Measurements from ENCODE around the gene SLC6A6. TPM values are rescaled to one million over a fixed set of nuclear protein-coding genes. Genes with fewer than 3 reads are reported as not detected.

The SLC6A6 gene
- total and polyA plus RNA-seq, 12 donors: 10.6 to 197 (median 85.6) TPM

DNA sequence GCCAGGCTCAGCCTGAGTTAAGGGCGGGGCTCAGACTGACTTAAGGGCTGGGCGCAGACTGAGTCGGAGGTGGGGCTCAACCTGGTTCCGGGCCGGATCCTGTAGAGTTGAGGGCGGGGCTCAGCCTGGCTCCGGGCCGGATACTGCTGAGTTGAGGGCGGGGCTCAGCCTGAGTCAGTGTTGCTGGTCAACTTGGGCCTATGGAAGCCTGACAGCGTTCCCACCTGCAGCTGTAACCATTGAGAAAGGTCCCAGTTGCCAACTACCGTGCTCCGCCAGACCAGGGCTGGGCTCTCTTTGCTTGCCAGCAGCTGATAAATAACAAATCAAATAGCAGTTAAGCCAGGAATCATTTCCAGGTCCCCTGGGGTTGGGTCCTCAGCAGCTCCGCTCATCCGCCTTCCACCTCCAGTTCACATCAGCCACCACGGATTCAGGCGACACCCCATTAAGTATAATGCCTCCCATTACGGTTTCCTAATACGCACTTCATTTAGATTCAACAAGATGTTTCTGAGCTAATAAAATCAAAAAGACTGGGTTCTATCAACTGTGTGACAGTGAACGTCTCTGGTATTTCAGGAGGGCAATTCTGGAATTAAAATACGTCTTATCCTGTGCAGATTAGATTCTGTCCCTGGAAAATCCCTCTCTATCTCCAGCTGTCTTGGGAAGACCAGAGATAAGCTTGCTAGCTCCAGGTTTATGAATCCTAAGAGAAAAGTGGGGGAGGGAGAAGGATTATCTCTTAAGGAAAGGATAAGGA lies 130.5 kb downstream of the SLC6A6 start:
- H3K9me3 ChIP-seq (replicated peaks in 1 of 3): no peaks in the 10 kb centered on the region
- TF ChIP-seq CTCF (IDR thresholded peaks at IDR 0.05) (no peak), POLR2A (IDR thresholded peaks at IDR 0.05) (no peak)
- H3K4me1 ChIP-seq (replicated peaks in 1 of 2): no peaks in the 10 kb centered on the region
- 73 to 86% (median 79%) methylated on average over 9 to 20 of the region's 20 CpGs for WGBS, 4 donors
- no peaks in the 10 kb centered on the region for H3K27me3 ChIP-seq
- H3K4me3 ChIP-seq: no peak overlapping the region
- H3K36me3 ChIP-seq (replicated peaks in 1 of 2): no peaks in the 10 kb centered on the region
- intact Hi-C loops (cut with DNase I): no loop called here
- no peak overlapping the region for H3K27ac ChIP-seq
- DNase-seq: no peak

GRCh38 chr3:14533457-14533958 lies 131.1 kb downstream of the SLC6A6 start:
- 83 to 95% (median 90%) methylated on average over 14 of the region's 14 CpGs for WGBS, 4 donors
- Histone ChIP-seq H3K9me3 (replicated peaks in 1 of 3) (no peaks in the 10 kb centered on the region), H3K36me3 (replicated peaks in 1 of 2) (no peaks in the 10 kb centered on the region), H3K27me3 (no peaks in the 10 kb centered on the region), H3K27ac (no peak overlapping the region), H3K4me1 (replicated peaks in 1 of 2) (no peaks in the 10 kb centered on the region), H3K4me3 (no peak overlapping the region)
- DNase-seq: no peak
- TF ChIP-seq POLR2A (IDR thresholded peaks at IDR 0.05) (no peak), CTCF (IDR thresholded peaks at IDR 0.05) (no peak)
- intact Hi-C loops (cut with DNase I): no loop called here

DNA sequence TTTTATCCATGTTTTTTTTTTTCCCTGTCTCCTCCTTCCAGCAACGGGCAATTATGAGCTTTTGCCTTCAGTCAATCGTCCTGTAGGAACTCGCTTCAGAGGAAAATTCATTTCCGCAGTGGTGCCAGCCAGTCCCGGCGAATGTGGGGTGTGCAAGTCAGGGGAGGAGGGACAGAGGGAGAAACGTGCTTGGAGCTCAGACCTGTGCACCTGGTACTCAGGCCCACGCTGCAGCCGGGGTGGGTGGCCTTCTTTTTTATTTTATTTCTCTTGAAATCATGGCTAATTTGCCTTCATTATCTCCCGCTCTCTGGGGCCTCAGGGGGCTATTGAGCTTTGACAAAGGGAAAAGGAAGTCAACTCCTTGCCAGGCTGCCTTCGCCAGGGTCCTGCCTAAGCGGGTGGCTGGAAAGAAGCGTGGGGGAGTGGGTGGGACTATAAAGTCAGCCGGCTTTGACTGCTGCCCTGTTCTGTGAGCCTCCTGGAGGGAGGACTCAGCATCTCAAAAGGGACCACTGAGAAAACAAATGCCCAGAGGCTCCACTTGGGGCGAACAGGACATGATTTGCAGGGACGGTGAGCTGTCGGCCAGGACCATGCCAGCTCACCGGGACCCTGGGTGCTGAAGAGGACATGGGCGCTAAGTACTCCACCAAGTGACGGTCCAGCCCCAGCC lies 132.2 kb downstream of the SLC6A6 start:
- no peak for DNase-seq
- 54 to 60% (median 56%) methylated on average over 20 of the region's 20 CpGs for WGBS, 4 donors
- Histone ChIP-seq H3K4me1 (replicated peaks in 1 of 2) (no peaks in the 10 kb centered on the region), H3K27ac (no peak overlapping the region), H3K36me3 (replicated peaks in 1 of 2) (no peaks in the 10 kb centered on the region), H3K4me3 (no peak overlapping the region), H3K27me3 (no peaks in the 10 kb centered on the region), H3K9me3 (replicated peaks in 1 of 3) (no peaks in the 10 kb centered on the region)
- TF ChIP-seq CTCF (IDR thresholded peaks at IDR 0.05) (no peak), POLR2A (IDR thresholded peaks at IDR 0.05) (no peak)
- intact Hi-C loops (cut with DNase I): no loop called here

- H3K36me3 ChIP-seq (replicated peaks in 1 of 2): no peaks in the 10 kb centered on the region
- no peaks in the 10 kb centered on the region for H3K27me3 ChIP-seq
- intact Hi-C loops (cut with DNase I): no loop called here
- WGBS, 4 donors: 77 to 95% (median 84%) methylated on average over 4 to 6 of the region's 6 CpGs
- no peak overlapping the region for H3K27ac ChIP-seq
- no peaks in the 10 kb centered on the region for H3K4me1 ChIP-seq (replicated peaks in 1 of 2)
- TF ChIP-seq POLR2A (IDR thresholded peaks at IDR 0.05) (no peak), CTCF (IDR thresholded peaks at IDR 0.05) (no peak)
- DNase-seq: no peak
- no peaks in the 10 kb centered on the region for H3K9me3 ChIP-seq (replicated peaks in 1 of 3)
- no peak overlapping the region for H3K4me3 ChIP-seq
Observed at GRCh38 chr3:14535616-14536015, 133.2 kb downstream of the SLC6A6 start.
